Measurements from ENCODE around the gene DDX52.

Gene DDX52

GRCh38 chr17:37570527-37571093, 72.6 kb downstream of the DDX52 start:
- DNase-seq: peak; percentile 74

GRCh38 chr17:37568350-37569053, 74.7 kb downstream of the DDX52 start:
- DNase-seq: no peak

GRCh38 chr17:37567538-37567937, 75.7 kb downstream of the DDX52 start:
- no peak for DNase-seq

GRCh38 chr17:37567137-37567536, 76.1 kb downstream of the DDX52 start:
- DNase-seq: no peak

GRCh38 chr17:37564252-37564651, 79.0 kb downstream of the DDX52 start:
- DNase-seq: no peak

GRCh38 chr17:37562016-37562745, 81.1 kb downstream of the DDX52 start:
- peak; percentile 33 for DNase-seq

Data from NCI-H226 (cell line).